ENCODE measurements around the gene TMEM238L.

TMEM238L gene

DNA sequence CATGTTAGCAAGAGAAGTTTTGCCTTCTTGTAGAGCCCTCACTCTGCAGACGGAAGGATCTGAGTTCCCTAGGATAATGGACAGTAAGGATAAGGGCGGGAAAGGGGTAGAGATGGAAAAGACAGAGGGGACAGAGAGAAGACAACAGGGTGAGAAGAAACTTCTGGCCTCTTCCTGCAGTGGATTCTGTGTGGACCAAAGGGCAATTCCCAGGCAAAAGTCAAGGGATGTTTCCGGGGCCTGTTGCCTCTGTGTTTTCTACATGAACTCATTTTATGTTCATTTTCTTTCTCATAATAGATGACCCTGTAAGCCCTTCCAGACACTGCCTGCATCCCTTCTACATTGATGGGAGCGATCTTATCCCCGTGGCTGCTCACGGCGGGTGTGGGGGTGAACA, 647 bp upstream of the TMEM238L start:
- no peak for DNase-seq (ENCODE audit: low spot score)

DNA sequence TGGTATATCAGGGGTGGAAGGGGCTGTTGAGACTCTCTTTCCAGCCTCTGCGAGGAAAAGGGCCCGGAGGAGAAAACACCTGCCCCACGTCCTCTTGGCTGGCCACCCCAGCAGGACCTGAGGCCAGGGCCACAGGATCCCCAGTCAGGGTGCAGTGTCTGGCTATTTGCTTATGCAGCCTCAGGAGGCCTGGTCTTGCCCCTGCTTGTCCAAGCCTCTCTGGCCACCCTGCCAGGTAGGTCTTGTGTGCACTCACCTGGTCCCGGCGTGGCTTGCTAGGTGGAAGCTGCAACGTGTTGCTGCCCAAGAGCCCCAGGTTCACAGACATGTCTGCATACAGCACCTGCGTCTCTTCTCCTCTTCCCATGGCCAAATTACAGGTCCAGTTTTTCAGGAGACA, 549 bp downstream of the TMEM238L start:
- no peak for DNase-seq (ENCODE audit: low spot score)

DNA sequence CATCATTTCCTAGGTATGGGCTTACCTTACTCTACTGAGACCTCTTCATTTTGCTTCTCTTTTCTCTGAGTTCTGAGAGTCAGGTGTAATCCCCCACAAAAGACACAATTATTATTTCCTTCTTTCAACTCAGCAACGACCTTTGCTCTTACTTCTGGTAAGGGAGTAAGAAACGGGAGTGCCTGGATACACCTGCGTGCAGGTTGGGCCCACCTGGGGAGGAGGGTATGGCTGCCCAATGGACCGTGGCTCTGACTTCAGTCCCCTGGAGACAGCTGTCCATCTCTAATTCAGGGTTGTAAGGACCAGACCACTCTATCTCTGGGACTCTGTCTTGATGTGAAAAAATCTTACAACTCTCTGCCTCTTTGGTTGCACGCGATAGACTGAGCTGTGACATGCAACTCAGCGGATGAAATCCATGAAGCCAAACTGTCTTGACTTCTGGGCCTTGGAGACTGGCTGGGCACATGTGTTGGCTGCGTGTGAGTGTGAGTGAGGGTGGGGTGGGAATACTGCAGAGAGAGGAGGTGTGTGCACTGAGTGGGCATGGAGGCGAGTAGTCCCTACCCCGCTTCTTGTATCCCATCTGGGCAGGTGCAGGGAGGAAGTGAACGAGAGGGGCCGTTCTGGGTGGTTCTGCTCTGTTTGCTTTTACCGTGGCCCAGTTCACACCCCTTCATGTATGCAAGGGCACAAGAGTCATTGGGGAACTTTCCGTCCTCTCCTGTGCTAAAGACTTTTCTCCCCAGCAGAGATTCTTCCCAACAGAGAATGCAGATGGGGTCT, 1.2 kb downstream of the TMEM238L start:
- no peak for DNase-seq (ENCODE audit: low spot score)

DNA sequence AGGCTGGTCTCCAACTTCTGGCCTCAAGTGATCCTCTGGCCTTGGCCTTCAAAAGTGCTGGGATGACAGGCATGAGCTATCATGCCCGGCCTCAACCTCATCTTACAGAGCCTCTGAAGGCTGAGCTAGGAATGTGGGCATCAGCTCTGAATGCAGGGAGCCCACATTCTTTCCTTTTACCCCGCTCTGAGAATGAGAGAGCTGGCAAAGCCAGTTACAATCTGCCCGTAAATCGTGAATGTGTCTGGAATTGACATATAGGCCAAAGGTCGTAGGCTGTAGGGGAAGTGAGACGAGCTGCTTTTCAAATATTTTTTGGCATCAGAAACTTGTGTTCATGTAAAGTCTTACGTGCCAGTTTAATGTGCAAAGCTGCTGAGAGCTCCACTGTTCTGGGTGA, 4.5 kb downstream of the TMEM238L start:
- no peak for DNase-seq (ENCODE audit: low spot score)

DNA sequence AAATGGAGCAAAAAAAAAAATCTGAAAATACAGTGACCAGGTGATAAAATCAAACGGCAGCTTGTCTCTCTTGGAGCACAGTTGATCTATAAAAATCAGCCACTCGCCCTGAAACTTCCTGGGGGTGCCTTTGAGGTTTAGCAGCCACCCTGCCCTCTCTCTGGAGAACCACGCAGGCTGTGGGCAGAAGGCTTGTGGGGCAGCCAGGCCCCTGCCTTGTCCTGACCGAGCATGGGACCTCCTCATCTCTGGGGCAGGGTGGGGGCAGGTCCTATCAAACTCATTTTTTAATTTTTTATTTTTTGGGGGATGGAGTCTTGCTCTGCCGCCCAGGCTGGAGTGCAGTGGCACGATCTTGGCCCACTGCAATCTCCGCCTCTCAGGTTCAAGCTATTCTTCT, 5.0 kb downstream of the TMEM238L start:
- no peak for DNase-seq (ENCODE audit: low spot score)

DNA sequence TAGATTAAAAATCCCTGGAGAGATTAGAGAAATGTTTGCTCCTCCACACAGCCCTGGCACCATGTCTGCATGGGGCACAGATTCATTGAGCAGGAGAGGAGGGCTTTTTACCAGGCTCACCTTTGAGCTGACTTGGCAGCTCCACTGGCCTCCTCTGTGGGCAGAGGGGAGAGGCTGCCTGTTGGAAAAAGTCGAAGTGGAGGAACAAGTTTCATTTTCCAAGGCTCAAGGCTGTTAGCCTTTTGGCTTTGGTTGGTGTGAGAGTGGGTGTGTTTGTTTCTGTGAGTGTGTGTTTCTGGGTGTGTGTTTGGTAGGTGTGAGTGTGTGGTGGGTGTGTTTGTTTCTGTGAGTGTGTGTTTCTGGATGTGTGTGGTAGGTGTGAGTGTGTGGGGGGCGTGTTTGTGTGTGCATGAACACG, 5.6 kb downstream of the TMEM238L start:
- no peak for DNase-seq (ENCODE audit: low spot score)

DNA sequence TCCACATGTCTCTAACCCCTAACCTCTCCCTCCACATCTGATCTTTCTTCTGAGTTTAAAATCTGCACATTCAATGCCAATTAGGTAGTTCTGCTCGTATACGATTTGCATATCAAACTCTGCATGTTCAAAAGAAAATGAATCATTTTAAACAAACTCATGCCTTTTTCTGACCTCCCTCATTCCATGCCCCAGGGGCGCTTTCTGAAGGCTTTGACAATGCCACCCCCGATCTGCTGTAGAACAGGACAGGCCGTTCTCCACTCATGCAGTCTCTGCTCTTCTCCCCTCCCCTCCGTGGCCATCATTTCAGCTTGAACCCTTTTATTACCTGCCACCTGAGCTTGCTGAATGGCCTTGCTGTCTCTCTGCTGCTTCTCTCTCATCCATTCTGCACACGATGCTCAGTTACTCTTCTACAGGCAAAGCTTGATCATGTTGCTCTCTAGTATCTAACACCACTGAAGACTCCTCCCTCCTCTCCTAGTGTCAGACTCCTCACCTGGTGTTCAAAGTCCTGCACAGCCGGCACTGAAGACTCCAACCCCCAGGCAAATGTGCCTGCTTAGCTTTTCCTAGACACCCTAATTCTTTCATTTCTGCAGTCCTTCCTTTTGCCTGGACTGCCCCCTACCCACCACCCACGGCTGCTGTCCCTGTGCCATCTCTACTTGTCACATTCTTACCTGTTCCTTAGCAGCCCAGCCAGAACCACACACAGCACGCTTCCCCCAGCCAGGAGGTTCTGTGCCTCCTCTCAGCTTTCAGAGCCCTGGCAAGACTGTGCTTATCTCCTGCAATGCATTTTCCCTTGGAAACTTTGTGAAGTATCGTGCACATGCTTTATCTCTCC, 6.2 kb downstream of the TMEM238L start:
- DNase-seq (ENCODE audit: low spot score): no peak

DNA sequence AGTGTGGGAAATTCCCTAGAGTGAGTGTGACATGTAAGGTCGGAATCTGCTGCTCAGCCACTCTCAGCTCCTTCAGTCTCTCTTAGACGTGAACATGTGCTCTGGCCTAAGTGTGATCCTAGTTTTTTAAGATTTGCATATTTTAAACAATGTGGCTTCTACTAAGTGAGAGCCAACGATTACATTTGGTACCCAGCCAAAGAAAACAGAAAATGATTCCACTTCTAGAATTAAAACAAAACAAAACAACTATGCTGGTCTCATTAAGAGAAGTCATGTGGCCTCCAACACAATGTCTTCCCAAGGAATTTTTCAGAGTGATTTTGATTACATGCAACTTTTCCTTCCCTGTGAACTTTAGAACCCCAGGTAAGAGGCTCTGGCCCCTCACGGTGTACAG, 10.1 kb downstream of the TMEM238L start:
- no peak for DNase-seq (ENCODE audit: low spot score)

DNA sequence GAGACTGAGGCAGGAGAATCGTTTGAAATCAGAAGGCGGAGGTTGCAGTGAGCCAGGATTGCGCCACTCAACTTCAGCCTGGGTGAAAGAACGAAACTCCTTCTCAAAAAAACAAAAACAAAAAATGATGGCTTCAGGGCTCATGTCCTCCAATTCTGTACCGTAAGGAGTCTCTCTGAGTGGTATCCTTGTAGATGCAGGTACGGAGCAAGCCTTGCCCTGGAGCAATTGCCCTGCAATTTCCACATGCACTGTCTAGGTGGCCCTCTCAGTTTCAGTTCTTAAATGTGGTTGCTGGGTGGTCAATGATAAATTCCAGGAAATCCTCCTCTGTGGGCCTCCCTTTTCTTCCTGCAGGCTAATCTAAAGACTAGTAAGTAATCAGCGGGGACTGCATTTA, 10.6 kb downstream of the TMEM238L start:
- DNase-seq (ENCODE audit: low spot score): no peak

DNA sequence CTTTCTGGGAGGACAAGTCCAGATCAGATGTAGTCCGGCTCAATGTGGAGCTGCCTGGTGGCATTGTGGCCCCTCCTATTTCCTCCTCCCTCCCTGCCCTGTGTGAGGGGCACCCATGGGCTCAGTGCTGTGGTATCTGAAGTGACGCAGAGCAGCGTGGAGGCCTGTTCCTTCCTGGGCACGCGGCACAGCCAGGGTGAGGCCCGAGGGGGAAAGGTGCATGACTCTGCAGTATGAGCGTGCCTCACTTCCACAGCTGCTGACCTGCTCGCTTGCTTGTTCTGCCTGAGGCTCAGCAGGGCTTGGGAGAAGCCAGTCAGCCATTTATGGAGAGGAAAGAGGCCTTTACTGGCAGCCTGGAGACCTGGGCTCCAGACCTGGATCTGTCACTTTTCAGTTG, 11.7 kb downstream of the TMEM238L start:
- no peak for DNase-seq (ENCODE audit: low spot score)

DNA sequence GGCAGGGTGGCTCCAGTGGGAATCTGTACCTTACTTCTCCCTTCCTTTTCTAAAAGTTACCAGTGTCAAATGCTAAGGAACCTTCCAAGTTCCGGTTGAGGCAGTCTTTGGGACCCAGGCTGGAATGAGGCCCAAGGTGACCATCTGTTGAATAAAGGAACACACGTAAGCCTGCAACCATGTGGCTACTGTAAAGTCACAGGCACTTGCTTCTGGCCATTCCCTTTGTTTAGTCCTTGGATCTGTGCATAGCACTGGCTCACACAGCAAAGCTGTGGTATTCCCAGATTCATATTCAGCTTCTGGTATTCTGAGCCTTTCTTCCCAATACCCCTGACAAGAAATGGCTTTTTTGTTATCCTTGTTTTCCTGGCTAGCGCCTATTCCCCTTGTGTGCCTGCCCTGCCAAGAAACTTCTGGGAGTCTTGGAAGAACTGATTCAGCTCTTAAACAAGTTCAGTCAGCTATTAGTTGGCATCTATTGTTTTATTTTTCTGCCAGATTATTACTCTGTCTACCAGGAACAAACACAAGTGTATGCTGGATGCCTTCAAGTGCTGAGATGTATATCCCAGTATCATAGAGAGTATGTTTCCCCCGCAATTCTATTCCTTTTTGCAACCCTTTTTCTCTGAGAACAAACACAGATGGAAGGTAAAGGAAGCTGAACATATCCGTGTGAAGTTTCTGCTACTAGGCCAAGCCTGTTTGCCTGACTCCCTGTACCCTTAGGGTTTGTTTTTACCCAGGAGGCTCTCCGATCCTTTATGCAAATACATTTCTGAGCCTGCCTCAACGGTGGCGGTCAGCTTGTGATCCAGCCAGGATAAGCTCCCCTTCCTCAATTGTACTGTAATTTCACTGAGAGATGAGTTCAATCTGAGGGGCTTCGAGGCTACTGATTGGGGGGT, 13.2 kb downstream of the TMEM238L start:
- DNase-seq (ENCODE audit: low spot score): peak; percentile 40

DNA sequence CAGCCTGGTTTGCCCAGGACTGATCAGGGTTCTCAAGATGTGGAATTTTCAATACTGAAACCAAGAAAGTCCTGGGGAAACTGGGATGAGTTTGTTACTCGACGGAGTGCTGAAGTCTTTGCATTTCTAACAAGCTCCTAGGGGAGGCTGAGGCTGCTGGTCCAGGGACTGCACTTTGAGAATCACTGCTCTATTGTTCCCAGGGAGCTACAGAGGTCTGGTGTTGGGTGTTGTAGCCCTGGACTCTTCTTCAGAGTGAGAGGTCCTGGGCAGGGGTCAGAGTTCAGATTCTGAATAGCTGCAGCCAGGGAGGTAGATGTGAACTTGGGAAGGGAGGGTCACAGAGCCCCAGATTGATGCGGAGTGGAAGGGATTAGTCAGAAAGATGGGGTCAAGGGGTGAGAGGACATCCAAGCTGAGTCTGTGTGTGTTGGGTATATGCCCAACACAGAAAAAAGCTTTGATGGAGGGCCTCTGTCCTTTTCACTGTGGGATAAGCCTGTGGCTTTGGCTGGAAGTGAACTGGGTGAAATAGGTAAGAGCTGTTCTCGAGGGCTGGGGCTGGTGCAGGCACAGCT, 14.1 kb downstream of the TMEM238L start:
- no peak for DNase-seq (ENCODE audit: low spot score)

DNA sequence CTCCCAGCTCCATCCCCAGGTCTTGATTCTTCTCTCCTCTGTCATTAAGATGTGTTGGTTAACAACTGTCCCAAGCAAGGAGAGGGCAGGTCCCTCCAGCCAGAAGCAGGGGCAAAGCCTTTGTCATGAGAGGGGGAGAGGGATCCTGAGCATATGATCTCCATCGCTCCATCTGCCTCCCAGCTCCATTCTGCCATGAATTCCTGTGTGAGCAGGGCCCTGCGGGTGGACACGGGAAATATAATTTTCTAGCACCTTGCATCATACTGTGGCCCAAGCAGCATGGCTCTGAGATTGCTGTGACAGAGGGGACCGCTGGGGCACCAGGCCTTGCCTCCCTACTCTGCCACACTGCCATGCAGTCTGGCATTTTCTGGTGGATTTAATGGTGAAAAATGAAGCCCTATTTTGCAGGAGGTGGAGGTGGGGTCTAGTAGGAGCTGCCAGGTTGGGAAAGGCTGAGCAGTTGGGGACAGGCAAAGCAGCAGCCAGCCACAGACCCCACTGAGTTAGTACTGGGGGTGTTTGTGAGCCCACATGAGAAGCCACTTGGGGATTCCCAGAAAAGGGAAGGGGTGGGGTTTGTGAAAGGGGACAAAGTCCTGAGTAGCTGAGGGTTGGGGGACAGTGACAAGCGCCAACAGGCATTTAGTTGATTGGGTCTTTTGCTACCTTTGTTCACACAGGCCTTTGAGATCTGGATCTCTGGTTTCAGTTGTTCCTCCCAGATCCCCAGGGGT, 16.4 kb downstream of the TMEM238L start:
- DNase-seq (ENCODE audit: low spot score): no peak

DNA sequence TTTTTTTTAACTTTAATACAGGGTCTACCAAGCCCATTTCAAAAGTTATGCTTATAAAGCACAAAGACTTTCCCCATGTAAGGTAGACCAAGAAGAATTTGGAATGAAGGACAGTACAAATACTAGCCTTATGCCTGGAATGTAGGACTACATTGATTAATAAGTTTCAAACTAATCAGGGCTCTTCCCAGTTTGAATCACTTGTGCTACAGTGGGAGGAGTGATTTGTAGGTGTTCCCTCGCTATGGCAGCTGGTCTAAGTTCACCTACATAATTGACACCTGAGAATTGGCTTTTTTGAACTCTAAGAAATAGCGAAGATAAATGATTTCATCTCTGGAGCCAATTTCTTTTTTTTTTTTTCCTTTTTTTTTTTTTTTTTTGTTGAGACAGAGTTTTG, 18.6 kb downstream of the TMEM238L start:
- DNase-seq (ENCODE audit: low spot score): no peak

DNA sequence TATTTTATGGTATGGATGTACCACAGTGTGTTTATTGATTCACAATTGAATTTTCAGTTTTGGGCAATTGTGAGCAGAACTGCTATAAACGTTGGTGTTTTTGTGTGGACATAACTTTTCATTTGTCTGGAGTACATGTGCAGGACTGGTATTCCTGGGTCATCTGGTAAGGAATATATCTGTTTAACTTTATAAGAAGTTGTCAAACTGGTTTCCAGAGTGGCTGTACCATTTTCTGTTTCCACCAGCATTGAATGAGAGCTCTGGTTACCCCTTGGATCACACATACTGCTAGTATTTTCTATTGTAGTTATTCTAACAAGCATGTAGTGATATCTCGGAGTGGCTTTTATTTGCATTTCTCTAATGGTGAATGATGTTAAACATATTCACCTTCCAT, 24.3 kb downstream of the TMEM238L start:
- no peak for DNase-seq (ENCODE audit: low spot score)

DNA sequence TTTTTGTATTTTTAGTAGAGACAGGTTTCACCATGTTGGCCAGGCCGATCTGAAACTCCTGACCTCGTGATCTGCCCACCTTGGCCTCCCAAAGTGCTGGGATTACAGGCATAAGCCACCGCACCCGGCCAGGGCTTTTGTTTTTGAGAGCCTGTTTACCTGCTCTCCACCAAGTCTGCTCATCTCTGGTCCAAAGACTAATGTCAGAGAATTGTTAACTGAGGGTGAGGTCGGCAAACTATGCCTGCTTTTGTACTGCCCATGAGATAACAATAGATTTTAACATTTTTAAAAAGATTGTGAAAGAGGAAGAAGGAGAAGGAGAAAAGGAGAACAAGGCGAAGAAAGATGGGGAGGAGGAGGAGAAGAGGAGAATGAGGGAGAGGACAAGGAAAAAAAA, 26.0 kb downstream of the TMEM238L start:
- DNase-seq (ENCODE audit: low spot score): no peak

DNA sequence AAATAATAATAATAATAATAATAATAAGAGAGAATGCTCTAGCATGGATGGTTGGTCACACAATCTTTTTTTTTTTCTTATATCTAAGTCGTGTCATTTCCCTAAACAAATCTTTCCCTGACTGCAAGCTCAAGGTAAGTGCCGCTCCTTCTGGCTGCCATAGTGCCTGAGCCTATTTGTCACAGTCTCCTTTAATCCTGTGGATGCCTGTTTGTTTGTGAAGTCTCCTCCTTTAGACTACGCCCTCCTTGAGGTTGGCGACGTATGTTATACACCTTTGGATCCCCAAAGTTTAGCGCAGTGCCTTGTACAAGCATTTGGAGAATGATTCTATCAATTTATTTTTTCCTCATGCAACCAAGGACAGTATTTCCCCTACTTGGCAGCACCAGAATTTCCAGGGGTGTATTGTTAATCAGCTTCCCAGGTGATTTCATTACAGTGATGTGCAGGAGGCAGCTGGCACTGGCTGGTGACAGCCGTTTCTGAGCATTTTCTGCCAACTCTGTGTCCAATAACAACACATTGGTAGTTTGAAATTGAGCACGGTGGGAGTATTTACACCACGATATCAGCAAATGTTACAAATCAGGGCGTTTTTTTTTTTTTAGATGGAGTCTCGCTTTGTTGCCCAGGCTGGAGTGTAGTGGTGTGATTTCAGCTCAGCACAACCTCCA, 26.6 kb downstream of the TMEM238L start:
- no peak for DNase-seq (ENCODE audit: low spot score)

DNA sequence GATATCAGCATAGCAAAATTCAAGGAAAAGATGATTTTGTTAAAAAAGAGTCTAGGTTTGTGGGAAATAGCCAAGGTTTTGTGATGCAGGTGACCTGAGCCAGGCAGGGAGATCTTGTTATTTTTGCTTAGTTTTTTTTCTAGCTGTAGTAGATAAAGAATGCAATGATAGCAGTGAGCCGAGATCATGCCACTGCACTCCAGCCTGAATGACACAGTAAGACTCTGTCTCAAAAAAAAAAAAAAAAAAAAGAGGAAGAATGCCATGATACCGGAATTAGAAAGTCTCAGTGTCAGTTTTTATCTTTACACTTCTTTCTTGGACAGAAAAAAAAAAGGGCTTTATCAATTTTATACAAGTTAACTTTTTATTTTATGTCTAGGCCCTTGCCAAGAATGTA, 27.5 kb downstream of the TMEM238L start:
- DNase-seq (ENCODE audit: low spot score): no peak

DNA sequence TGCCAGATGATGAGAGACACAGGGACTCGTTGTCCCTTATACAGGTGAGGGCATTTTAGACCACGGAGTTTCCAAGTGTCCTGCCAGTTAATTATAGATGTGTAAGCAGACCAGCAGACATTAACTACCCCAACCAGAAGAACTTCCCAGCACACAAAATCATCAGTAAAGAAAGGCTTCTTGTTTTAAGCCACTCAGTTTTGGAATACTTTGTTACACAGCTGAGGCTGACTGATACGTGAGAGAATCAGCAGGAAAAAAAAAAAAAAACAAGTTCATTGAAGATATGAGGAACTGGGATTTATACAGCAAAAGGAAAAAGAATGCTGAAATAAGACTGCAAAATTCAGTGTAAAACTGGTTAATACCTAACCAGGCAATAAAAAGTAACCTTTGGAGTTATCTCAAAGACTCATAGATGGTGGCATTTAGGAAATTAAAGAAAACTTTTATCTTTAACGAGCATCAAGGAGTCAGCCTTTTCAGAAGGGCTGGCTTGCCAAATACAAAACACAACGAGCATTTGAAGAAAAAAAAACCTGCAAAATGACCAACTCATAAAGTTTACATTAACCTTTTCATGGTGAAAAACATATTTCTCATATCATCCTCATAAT, 28.1 kb downstream of the TMEM238L start:
- no peak for DNase-seq (ENCODE audit: low spot score)

DNA sequence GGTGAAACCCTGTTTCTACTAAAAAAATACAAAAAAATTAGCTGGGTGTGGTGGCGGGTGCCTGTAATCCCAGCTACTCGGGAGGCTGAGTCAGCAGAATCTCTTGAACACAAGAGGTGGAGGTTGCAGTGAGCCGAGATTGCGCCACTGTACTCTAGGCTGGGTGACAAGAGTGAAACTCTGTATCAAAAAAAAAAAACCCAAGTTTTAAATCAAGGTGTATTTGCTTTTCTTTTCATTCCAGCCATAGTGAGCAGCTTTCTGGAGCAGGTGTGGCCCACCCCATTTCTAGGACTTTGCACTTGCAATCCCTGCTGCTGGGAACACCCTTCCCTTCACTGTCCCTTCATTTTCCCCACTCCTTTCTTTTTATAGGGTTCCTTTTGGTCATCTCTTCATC, 28.8 kb downstream of the TMEM238L start:
- no peak for DNase-seq (ENCODE audit: low spot score)
